ENCODE results near the gene GORASP1.

Gene GORASP1

GRCh38 chr3:39107388-39108199 lies at the start of gene GORASP1, which contains the start of gene TTC21A:
TSS of gene GORASP1 (minus strand) at chr3:39107627. CDS start at chr3:39107541, 86 bp downstream.
TSS of gene TTC21A (plus strand) at chr3:39107680. CDS start at chr3:39107838, 158 bp downstream.
- DNase-seq (ENCODE audit: low read depth), result peak; percentile 85

GRCh38 chr3:39156421-39156820 lies 49.0 kb upstream of the GORASP1 start:
- no peak for DNase-seq (ENCODE audit: low read depth)

- DNase-seq (ENCODE audit: low read depth), result no peak
These were observed 47.0 kb upstream of the GORASP1 start for GRCh38 chr3:39154280-39155021.

- no peak for DNase-seq (ENCODE audit: low read depth)
These were observed 46.5 kb upstream of the GORASP1 start for GRCh38 chr3:39153977-39154279.

GRCh38 chr3:39150803-39151631 lies 43.6 kb upstream of the GORASP1 start:
- DNase-seq (ENCODE audit: low read depth), result peak; percentile 92

GRCh38 chr3:39150148-39150802 lies 42.8 kb upstream of the GORASP1 start:
- DNase-seq (ENCODE audit: low read depth), result no peak

GRCh38 chr3:39149498-39150147 lies 42.2 kb upstream of the GORASP1 start:
- DNase-seq (ENCODE audit: low read depth), result no peak

GRCh38 chr3:39149059-39149455 lies 41.6 kb upstream of the GORASP1 start:
- no peak for DNase-seq (ENCODE audit: low read depth)

GRCh38 chr3:39148435-39149058 lies 41.1 kb upstream of the GORASP1 start:
- DNase-seq (ENCODE audit: low read depth), result no peak

- DNase-seq (ENCODE audit: low read depth), result peak; percentile 61
These were observed 40.4 kb upstream of the GORASP1 start for GRCh38 chr3:39147711-39148434.

- peak; percentile 94 for DNase-seq (ENCODE audit: low read depth)
These were observed 39.5 kb upstream of the GORASP1 start for GRCh38 chr3:39146611-39147591.

- no peak for DNase-seq (ENCODE audit: low read depth)
These were observed 38.7 kb upstream of the GORASP1 start for GRCh38 chr3:39146083-39146501.

GRCh38 chr3:39144748-39145380 lies 37.4 kb upstream of the GORASP1 start:
- no peak for DNase-seq (ENCODE audit: low read depth)

GRCh38 chr3:39144095-39144747 lies 36.8 kb upstream of the GORASP1 start:
- DNase-seq (ENCODE audit: low read depth), result peak; percentile 43

- DNase-seq (ENCODE audit: low read depth), result no peak
These were observed 35.8 kb upstream of the GORASP1 start for GRCh38 chr3:39143051-39143885.

GRCh38 chr3:39142067-39142466 lies 34.6 kb upstream of the GORASP1 start:
- DNase-seq (ENCODE audit: low read depth), result no peak
